ENCODE measurements around the gene TMEM169.
"Not testable (repeated sequence)": the region's sequence is repeated elsewhere in the genome, so short reads cannot be mapped to it uniquely, and the experiment has no call there.

Gene TMEM169

DNA sequence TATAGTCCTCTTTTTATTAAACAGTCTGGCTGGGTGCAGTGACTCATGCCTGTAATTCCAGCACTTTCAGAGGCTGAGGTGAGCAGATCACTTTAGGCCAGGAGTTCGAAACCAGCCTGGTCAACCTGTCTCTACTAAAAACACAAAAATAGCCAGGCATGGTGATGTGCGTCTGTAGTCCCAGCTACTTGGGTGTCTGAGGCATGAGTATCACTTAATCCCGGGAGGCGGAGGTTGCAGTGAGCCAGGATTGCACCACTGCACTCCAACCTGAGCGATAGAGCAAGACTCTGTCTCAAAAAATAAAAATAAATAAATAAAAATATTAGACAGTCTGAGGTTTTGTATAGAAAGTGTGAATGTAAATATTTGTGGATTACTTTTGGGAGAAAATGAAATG lies 45.2 kb downstream of the TMEM169 start:
- in situ Hi-C loops (cut with MboI; ENCODE audit: low sequenced_read_pairs): no loop called here

DNA sequence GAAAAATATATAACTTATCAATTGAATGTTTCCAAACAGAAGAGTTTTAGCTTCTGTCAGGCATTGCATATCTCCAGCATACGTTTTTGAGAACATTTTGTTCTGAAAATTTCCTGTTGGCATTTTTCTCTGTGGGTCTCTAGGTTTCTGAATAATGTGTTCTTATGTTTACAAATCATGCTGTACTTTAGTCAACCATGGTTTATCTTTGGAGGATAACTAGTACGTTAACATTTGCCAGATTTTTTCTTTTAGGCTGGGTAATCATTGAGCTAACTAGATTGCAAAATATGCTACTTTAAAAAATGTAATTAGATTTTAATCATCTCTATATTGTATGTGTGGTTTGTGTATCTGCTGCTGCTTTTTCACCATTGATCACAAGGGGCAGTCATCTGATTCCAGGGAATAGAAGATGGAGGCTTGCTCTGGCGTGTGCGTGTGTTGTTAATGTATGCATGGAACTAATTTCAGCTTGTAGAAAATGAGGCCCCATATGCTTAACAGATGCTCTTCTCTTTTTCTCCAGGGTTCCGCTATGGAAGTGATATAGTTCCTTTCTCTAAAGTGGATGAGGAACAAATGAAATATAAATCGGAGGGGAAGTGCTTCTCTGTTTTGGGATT lies 48.7 kb downstream of the TMEM169 start:
- in situ Hi-C loops (cut with MboI; ENCODE audit: low sequenced_read_pairs): no loop called here

DNA sequence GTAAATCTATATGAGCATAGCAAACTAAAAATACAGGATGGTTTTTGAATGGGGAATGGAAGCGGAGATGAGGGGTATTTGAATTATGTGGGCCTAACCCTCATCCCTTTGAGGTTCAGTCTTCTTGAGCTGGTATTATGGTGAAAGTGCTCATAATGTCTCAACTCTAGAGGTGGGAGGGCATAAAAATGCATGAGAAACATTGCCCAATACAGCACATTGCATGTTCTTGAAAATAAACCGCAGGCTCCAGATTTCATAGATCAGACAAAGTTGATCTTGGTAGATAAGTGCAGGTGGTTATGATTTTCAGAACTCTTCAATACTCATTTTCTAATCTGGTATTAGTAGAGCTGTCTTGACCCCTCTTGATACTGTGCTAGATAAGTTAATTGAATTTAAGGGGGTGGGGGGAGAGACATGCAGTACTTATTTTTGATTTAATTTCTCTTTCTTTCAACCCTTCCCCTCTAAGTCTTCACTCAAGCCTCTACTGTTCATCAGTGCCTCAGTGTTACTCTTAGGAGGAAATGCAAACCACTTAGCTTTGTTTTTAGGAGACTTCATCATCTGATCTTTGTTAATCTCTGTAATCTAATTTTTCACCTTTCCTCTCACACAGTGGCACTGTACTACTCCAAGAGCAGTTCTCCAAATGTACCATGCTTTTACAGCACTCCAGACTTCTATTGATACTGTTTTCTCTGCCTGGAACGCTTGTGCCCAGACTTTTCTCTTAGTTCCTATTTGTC lies 49.6 kb downstream of the TMEM169 start:
- in situ Hi-C loops (cut with MboI; ENCODE audit: low sequenced_read_pairs): no loop called here

- in situ Hi-C loops (cut with MboI; ENCODE audit: low sequenced_read_pairs): no loop called here
Measured at GRCh38 chr2:216132585-216132984, 50.9 kb downstream of the TMEM169 start.

DNA sequence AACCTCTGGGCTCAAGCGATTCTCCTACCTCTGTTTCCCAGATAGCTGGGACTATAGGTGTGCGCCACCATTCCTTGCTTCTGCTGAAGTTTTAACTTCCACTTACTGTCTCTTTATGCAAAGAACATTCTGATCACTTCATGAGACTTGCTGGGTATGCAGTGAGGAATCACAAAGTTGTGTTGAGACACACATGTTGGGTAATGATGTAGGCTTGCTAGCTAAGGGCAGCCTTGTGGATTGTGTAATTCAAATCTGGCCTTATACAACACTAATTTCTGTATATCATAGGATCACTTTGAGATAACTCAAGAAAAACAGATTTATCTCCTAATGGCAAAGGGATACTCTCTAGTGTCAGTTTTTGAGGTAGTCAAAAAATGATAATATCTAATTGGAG lies 51.7 kb downstream of the TMEM169 start:
- in situ Hi-C loops (cut with MboI; ENCODE audit: low sequenced_read_pairs): no loop called here

DNA sequence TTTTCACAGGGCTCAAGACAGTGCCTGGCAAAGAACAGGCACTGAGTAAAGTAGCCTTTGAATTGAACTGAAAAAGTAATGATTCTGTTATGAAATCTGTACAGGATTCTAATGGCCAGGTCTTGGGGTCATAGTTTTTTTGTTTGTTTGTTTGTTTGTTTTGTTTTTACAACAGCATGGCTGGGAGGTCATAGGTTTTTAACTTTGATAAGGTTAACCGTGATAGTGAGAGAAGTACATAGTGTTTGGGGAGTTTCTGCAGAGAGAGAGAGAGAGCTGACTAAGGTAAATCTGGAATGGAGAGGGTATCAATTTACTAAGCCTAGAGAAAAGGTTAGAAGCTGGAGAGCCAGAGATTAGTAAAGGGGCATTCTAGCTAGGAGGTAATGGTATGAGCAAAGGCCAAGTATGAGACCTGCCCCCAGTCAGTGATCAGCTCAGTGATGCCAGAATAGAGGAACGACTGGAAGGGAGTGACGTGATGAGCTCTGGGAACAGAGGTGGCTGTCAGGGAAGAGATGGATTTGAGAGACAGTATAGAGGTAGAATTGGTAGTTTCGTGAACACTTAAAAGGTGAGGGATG lies 53.3 kb downstream of the TMEM169 start:
- in situ Hi-C loops (cut with MboI; ENCODE audit: low sequenced_read_pairs): no loop called here

- in situ Hi-C loops (cut with MboI; ENCODE audit: low sequenced_read_pairs): no loop called here
Measured at GRCh38 chr2:216139884-216140283, 58.2 kb downstream of the TMEM169 start.

- in situ Hi-C loops (cut with MboI; ENCODE audit: low sequenced_read_pairs): not testable (repeated sequence)
Measured at GRCh38 chr2:216141516-216141915, 59.8 kb downstream of the TMEM169 start.

- in situ Hi-C loops (cut with MboI; ENCODE audit: low sequenced_read_pairs): no loop called here
Measured at GRCh38 chr2:216142540-216142939, 60.8 kb downstream of the TMEM169 start.

DNA sequence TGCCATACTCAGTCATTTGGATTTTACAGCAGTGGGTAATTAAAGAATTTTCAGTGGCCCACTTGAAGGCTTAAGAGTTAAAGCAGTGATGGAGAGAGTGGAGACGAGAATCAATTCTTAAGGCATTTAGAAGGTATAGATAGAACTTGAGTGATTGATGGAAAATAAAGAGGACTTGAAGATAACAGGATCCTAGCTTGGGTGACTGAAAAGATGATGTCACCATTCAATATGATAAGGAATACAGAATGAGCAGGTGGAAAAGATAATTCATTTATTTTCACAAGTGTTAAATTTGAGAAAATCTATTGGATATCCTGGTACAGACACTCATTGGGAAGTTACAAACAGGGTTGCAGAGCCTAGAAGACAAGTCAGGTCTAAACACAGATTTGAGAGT lies 62.7 kb downstream of the TMEM169 start:
- in situ Hi-C loops (cut with MboI; ENCODE audit: low sequenced_read_pairs): no loop called here

- in situ Hi-C loops (cut with MboI; ENCODE audit: low sequenced_read_pairs): no loop called here
Measured at GRCh38 chr2:216144857-216145256, 63.1 kb downstream of the TMEM169 start.

DNA sequence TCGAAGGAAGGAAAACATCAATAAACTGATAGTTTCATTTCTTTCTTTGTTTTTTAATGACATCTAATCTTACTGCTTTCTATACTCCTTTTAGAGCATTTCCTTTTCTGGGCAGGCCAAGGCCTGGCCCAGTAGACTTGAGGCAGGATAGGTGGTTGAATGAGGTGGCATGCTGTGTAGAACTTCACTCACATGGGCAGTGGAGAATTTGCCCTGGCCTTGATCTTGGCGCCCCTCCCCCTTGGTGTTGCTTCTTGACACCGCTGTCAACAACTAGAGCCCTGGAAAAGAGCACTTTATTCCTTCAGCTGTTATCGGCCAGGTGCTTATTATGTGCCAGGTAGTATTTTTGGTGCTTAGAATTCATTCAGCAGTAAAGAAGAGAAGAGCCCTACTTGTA lies 64.9 kb downstream of the TMEM169 start:
- in situ Hi-C loops (cut with MboI; ENCODE audit: low sequenced_read_pairs): no loop called here

DNA sequence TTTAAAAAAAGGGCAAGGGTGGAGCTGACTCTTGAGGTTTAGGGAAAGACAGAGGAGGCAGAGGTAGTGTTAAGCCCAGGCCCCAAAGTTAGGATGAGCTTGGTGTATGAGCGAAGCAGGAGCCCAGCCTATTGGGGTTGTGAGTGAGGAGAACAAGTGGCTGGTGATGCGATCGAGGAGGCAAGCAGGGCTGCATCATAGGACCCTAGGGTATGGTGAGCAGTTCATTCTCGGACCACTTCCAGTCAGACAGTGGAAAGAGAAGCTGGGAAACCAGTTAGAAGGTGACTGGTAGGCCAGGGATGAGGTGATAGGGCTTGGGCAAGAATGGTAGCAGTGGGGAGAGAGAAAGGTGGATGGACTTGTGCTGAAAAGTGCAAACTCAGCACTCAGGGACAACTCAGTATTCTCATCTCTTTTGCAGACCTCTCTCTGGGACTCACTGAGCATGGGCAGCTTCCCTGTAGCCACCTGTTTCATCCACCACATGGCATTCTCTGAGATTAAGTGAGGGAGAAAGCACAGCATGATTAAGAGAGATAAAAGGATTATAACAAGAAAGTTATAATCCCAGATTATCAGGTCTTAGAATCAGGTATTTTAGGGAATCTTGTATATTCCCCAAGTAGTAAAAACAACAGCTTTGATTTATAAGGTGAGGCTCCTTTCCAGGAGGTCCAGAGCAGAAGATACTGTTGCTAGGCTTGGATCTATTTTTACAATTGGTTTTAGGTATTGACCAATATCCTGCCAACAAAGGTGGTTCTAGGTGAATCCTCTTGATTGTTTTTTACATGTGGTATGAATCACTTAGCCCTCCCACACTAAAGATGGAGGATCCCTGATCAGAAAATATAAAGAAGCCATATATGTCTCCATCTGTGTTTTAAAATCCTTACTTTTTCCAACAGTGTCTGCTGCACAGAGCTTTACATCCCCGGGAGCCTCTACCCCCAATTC lies 65.7 kb downstream of the TMEM169 start:
- in situ Hi-C loops (cut with MboI; ENCODE audit: low sequenced_read_pairs): no loop called here

DNA sequence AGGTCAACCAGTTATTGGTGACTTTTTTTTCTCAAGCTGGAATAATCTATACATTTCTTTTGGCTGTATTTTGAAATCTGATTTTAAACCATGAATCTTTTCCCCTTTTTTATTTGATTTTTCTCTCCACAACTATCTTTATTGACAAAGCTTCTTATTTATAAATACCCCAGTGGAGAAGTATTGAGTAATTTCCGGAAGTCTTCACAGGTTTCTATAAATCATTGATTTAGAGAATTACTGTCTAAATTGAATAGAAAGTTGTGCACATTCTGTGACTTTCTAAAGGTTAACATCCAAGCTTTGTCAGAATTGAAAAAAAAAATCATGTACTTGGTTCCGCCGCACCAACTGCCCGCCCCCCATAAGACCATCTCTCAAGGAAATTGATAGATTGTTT lies 67.3 kb downstream of the TMEM169 start:
- in situ Hi-C loops (cut with MboI; ENCODE audit: low sequenced_read_pairs): no loop called here

DNA sequence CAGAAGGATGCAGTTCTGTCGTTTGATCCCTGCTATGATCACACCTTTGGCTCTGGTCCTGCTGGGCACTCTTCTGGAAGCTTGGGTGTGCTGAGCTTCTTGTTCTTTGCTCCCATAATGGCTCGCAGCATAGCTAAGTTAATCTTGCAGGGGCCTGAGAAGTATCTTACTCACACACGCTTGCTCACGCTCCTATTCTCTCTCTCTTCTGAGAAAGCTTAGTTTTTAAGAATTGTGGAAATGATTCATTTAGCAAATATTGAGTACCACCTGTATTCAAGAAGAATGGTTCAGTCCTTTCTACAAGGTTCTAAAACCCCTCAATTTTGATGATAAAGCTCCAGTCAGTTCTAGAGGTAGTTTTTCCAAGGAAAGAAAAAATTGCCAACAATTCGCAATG lies 68.0 kb downstream of the TMEM169 start:
- in situ Hi-C loops (cut with MboI; ENCODE audit: low sequenced_read_pairs): no loop called here

GRCh38 chr2:216151313-216152025 lies 69.8 kb downstream of the TMEM169 start:
- in situ Hi-C loops (cut with MboI; ENCODE audit: low sequenced_read_pairs): no loop called here

All from HL-60/S4 treated with retinoic acid at 250 ng/mL for 4 days and 3 days (cell line).